ENCODE results near the gene PDE2A. TPM values are rescaled to one million over a fixed set of nuclear protein-coding genes. Genes with fewer than 3 reads are reported as not detected.
A peak's percentile ranks its signal among the peaks of the same experiment; 100 is the strongest.

PDE2A gene
- total RNA-seq, 1 donor from 2014 or later = 0.82 TPM

GRCh38 chr11:72584939-72585597 lies 89.2 kb downstream of the PDE2A start:
- peaks cover 87% of the 10 kb centered on the region for H3K27me3 Mint-ChIP-seq (ENCODE audit: low read depth, unreplicated experiment)
- no peak overlapping the region for H3K4me3 Mint-ChIP-seq (ENCODE audit: unreplicated experiment)
- Histone ChIP-seq H4K20me1 (ENCODE audit: insufficient read depth, low read length) (peaks cover 5% of the 10 kb centered on the region), H3K9me3 (ENCODE audit: insufficient read depth, low read depth, low read length) (no peaks in the 10 kb centered on the region), H3K79me2 (ENCODE audit: insufficient read depth, low read length) (no peaks in the 10 kb centered on the region), H2AFZ (ENCODE audit: low read depth, low read length) (peak overlapping the region; percentile 56), H3K27ac (ENCODE audit: low read depth, low read length) (no peak overlapping the region), H3K4me1 (ENCODE audit: insufficient read depth, low read length) (no peaks in the 10 kb centered on the region), H3K4me2 (ENCODE audit: low read length) (peak overlapping the region; percentile 52), H3K36me3 (ENCODE audit: insufficient read depth, low read length) (no peaks in the 10 kb centered on the region), H3K27me3 (ENCODE audit: insufficient read depth, low read length) (peaks cover 43% of the 10 kb centered on the region), H3K9ac (ENCODE audit: low read length) (no peak overlapping the region), H3K4me3 (ENCODE audit: insufficient read depth, low read depth, low read length) (no peak overlapping the region)
- no peak for DNase-seq (ENCODE audit: low read depth)
- H3K9me3 Mint-ChIP-seq (ENCODE audit: unreplicated experiment) = peaks cover 5% of the 10 kb centered on the region
- H3K36me3 Mint-ChIP-seq (ENCODE audit: low read depth, unreplicated experiment) = peaks cover 2% of the 10 kb centered on the region
- FAIRE-seq = no peak
- TF ChIP-seq EZH2 (IDR thresholded peaks at IDR 0.05; ENCODE audit: insufficient read depth, low read length) (no peak), CTCF (IDR thresholded peaks at IDR 0.05; ENCODE audit: insufficient read depth, low read depth, low read length) (no peak)
- H3K4me1 Mint-ChIP-seq (ENCODE audit: low read depth, unreplicated experiment) = no peaks in the 10 kb centered on the region
- no peak overlapping the region for H3K27ac Mint-ChIP-seq (ENCODE audit: unreplicated experiment)

GRCh38 chr11:72584293-72584938 lies 89.8 kb downstream of the PDE2A start:
- H3K4me3 Mint-ChIP-seq (ENCODE audit: unreplicated experiment) = no peak overlapping the region
- peak overlapping the region; percentile 52 for H3K4me2 ChIP-seq (ENCODE audit: low read length)

More at GRCh38 chr11:72584293-72584938, 89.8 kb downstream of the PDE2A start:
- H4K20me1 ChIP-seq (ENCODE audit: insufficient read depth, low read length) = peaks cover 5% of the 10 kb centered on the region
- Mint-ChIP-seq H3K36me3 (ENCODE audit: low read depth, unreplicated experiment) (peaks cover 2% of the 10 kb centered on the region), H3K27me3 (ENCODE audit: low read depth, unreplicated experiment) (peaks cover 88% of the 10 kb centered on the region), H3K4me1 (ENCODE audit: low read depth, unreplicated experiment) (no peaks in the 10 kb centered on the region), H3K27ac (ENCODE audit: unreplicated experiment) (no peak overlapping the region), H3K9me3 (ENCODE audit: unreplicated experiment) (peaks cover 5% of the 10 kb centered on the region)
- peaks cover 39% of the 10 kb centered on the region for H3K27me3 ChIP-seq (ENCODE audit: insufficient read depth, low read length)
- no peaks in the 10 kb centered on the region for H3K9me3 ChIP-seq (ENCODE audit: insufficient read depth, low read depth, low read length)
- peak overlapping the region; percentile 56 for H2AFZ ChIP-seq (ENCODE audit: low read depth, low read length)
- DNase-seq (ENCODE audit: low read depth) = no peak
- TF ChIP-seq EZH2 (IDR thresholded peaks at IDR 0.05; ENCODE audit: insufficient read depth, low read length) (peak; percentile 55), CTCF (IDR thresholded peaks at IDR 0.05; ENCODE audit: insufficient read depth, low read depth, low read length) (no peak)
- no peaks in the 10 kb centered on the region for H3K4me1 ChIP-seq (ENCODE audit: insufficient read depth, low read length)
- no peak overlapping the region for H3K4me3 ChIP-seq (ENCODE audit: insufficient read depth, low read depth, low read length)
- no peak overlapping the region for H3K9ac ChIP-seq (ENCODE audit: low read length)
- no peak for FAIRE-seq
- no peak overlapping the region for H3K27ac ChIP-seq (ENCODE audit: low read depth, low read length)
- no peaks in the 10 kb centered on the region for H3K79me2 ChIP-seq (ENCODE audit: insufficient read depth, low read length)
- H3K36me3 ChIP-seq (ENCODE audit: insufficient read depth, low read length) = no peaks in the 10 kb centered on the region

All from astrocyte (in vitro differentiated cells and primary cell).